ENCODE results near the gene TFR2. TPM values are rescaled to one million over a fixed set of nuclear protein-coding genes. Genes with fewer than 3 reads are reported as not detected.

Gene TFR2
- total and polyA plus RNA-seq, 2 of the 13 experiments (the other 11 are each of a cell fraction or from before 2014, with no cell fraction given), result 36.9 to 64.2 TPM

GRCh38 chr7:100570954-100571828 is 70.2 kb downstream of the TFR2 start (continued):
- TF ChIP-seq SMARCE1 (IDR thresholded peaks at IDR 0.05; ENCODE audit: borderline replicate concordance) (no peak), ZSCAN25 (CRISPR knock-in tag; IDR thresholded peaks at IDR 0.05) (no peak), ZBTB1 (CRISPR knock-in tag; IDR thresholded peaks at IDR 0.05; ENCODE audit: borderline replicate concordance) (no peak), SMAD9 (CRISPR knock-in tag; IDR thresholded peaks at IDR 0.05) (no peak), SSRP1 (CRISPR knock-in tag; IDR thresholded peaks at IDR 0.05) (peak; percentile 4; the same call in 1 of the 2 replicates), SNRNP70 (IDR thresholded peaks at IDR 0.05; ENCODE audit: low read depth, low read length) (no peak), PRDM4 (CRISPR knock-in tag; IDR thresholded peaks at IDR 0.05; ENCODE audit: borderline replicate concordance) (no peak), ZNF687 (CRISPR knock-in tag; IDR thresholded peaks at IDR 0.05) (peak; percentile 67), ZNF792 (CRISPR knock-in tag; IDR thresholded peaks at IDR 0.05) (no peak), XBP1 (CRISPR knock-in tag; IDR thresholded peaks at IDR 0.05) (no peak), PHF5A (CRISPR knock-in tag; IDR thresholded peaks at IDR 0.05; ENCODE audit: low read depth, unreplicated experiment) (peak; percentile 27), SP1 (IDR thresholded peaks at IDR 0.05) (no peak), SP1 (CRISPR knock-in tag; IDR thresholded peaks at IDR 0.05) (peak; percentile 67; the same call in 1 of the 2 replicates)
- TF ChIP-seq, protein P1, sequence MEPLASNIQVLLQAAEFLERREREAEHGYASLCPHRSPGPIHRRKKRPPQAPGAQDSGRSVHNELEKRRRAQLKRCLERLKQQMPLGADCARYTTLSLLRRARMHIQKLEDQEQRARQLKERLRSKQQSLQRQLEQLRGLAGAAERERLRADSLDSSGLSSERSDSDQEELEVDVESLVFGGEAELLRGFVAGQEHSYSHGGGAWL (CRISPR knock-in tag; IDR thresholded peaks at IDR 0.05), result no peak
- TF ChIP-seq, protein P2, sequence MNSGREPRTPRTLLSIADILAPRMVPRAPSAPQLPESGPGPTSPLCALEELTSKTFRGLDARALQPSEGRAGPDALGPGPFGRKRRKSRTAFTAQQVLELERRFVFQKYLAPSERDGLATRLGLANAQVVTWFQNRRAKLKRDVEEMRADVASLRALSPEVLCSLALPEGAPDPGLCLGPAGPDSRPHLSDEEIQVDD (CRISPR knock-in tag; IDR thresholded peaks at IDR 0.05; ENCODE audit: borderline replicate concordance), result no peak
- TF ChIP-seq, protein P3, sequence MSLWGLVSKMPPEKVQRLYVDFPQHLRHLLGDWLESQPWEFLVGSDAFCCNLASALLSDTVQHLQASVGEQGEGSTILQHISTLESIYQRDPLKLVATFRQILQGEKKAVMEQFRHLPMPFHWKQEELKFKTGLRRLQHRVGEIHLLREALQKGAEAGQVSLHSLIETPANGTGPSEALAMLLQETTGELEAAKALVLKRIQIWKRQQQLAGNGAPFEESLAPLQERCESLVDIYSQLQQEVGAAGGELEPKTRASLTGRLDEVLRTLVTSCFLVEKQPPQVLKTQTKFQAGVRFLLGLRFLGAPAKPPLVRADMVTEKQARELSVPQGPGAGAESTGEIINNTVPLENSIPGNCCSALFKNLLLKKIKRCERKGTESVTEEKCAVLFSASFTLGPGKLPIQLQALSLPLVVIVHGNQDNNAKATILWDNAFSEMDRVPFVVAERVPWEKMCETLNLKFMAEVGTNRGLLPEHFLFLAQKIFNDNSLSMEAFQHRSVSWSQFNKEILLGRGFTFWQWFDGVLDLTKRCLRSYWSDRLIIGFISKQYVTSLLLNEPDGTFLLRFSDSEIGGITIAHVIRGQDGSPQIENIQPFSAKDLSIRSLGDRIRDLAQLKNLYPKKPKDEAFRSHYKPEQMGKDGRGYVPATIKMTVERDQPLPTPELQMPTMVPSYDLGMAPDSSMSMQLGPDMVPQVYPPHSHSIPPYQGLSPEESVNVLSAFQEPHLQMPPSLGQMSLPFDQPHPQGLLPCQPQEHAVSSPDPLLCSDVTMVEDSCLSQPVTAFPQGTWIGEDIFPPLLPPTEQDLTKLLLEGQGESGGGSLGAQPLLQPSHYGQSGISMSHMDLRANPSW (CRISPR knock-in tag; IDR thresholded peaks at IDR 0.05; ENCODE audit: borderline replicate concordance), result no peak
- TF ChIP-seq, protein P4, sequence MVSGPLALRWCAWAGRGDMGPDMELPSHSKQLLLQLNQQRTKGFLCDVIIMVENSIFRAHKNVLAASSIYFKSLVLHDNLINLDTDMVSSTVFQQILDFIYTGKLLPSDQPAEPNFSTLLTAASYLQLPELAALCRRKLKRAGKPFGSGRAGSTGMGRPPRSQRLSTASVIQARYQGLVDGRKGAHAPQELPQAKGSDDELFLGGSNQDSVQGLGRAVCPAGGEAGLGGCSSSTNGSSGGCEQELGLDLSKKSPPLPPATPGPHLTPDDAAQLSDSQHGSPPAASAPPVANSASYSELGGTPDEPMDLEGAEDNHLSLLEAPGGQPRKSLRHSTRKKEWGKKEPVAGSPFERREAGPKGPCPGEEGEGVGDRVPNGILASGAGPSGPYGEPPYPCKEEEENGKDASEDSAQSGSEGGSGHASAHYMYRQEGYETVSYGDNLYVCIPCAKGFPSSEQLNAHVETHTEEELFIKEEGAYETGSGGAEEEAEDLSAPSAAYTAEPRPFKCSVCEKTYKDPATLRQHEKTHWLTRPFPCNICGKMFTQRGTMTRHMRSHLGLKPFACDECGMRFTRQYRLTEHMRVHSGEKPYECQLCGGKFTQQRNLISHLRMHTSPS (CRISPR knock-in tag; IDR thresholded peaks at IDR 0.05; ENCODE audit: low read depth), result peak; percentile 34; the same call in 1 of the 2 replicates
